A549 (cell line): ENCODE results near the gene HELZ2. TPM values are rescaled to one million over a fixed set of nuclear protein-coding genes. Genes with fewer than 3 reads are reported as not detected.

ENCODE experiments used
- ATAC-seq, 2 experiments: fragments of 200-7000 bp in 1 of 2; fragments of >200 bp in 1 of 2; cut with Nextera tagmentation in 1 of 2; cut with Tn5 transposase in 1 of 2; 3 replicates each; pipeline versions ENCODE4 v1.8.0 to v1.9.1; 2018 to 2020; ENCODE audit warnings: mild to moderate bottlenecking in 1 of 2, moderate library complexity in 1 of 2
- CTCF ChIA-PET: fragments of 300-600 bp; sonication (Branson Sonifier 250); formaldehyde crosslinking; extraction: SDS; loops from one replicate; lab custom pipeline; 2021; ENCODE audit warnings: antibody characterized with exemption, inconsistent platforms; lab: Yijun Ruan, JAX
- POLR2A ChIA-PET: fragments of 350-600 bp; formaldehyde crosslinking; extraction: SDS; loops from one replicate; lab custom pipeline; 2021; ENCODE audit warnings: antibody characterized with exemption, inconsistent platforms; lab: Yijun Ruan, JAX
- DNase-seq, 2 experiments: peaks; one replicate each; pipeline versions ENCODE4 v3.0.0 to v3.0.0-alpha.2; 2011 to 2016; ENCODE audit warnings: low read depth in 1 of 2, low spot score in 1 of 2
- FAIRE-seq: peaks from 2 replicates; lab custom pipeline; 2011; peaks lifted over from hg19 to GRCh38; lab: Jason Lieb, UNC
- H3K27ac ChIP-seq, 2 experiments: fragments of >200 bp; sonication (Bioruptor Twin); formaldehyde crosslinking; 3 replicates each; pipeline ENCODE4 v1.5.1; 2016 to 2017
- H3K4me1 ChIP-seq: fragments of >200 bp; sonication (Bioruptor Twin); formaldehyde crosslinking; 3 replicates; pipeline ENCODE4 v1.6.1; 2016
- H3K4me2 ChIP-seq: fragments of >200 bp; sonication (Bioruptor Twin); formaldehyde crosslinking; 3 replicates; pipeline ENCODE4 v1.6.1; 2016
- H3K4me3 ChIP-seq: fragments of >200 bp; sonication (Bioruptor Twin); formaldehyde crosslinking; 3 replicates; pipeline ENCODE4 v1.5.1; 2016
- H3K9me3 ChIP-seq: fragments of >200 bp; sonication (Bioruptor Twin); formaldehyde crosslinking; 3 replicates; pipeline ENCODE4 v1.6.1; 2016
- CBX2 ChIP-seq: fragments of 200-600 bp; sonication (generic); IDR thresholded peaks from 2 replicates; pipeline ENCODE4 v1.6.1; 2016; ENCODE audit warnings: low read depth, mild to moderate bottlenecking, borderline replicate concordance
- CHD2 ChIP-seq: fragments of 150-350 bp; IDR thresholded peaks from 2 replicates; pipeline ENCODE4 v1.6.1; 2014; ENCODE audit warnings: low read length; ENCODE audit not compliant: partially characterized antibody
- EHF ChIP-seq: fragments of 250-450 bp; sonication (Bioruptor Pico); IDR thresholded peaks from 2 replicates; pipeline ENCODE4 v1.5.0; 2020; ENCODE audit warnings: mild to moderate bottlenecking
- EHMT2 ChIP-seq: fragments of 200-600 bp; sonication (generic); IDR thresholded peaks from 2 replicates; pipeline ENCODE4 v1.6.1; 2016; ENCODE audit warnings: antibody characterized with exemption, low read depth, mild to moderate bottlenecking, moderate library complexity
- ESRRA ChIP-seq: fragments of 150-350 bp; IDR thresholded peaks from 2 replicates; pipeline ENCODE4 v1.6.1; 2014; ENCODE audit warnings: mild to moderate bottlenecking, low read length, borderline replicate concordance
- FOSL2 ChIP-seq, 2 experiments: fragments of 450-650 bp in 1 of 2; fragments of >200 bp in 1 of 2; sonication (Bioruptor Twin) in 1 of 2; formaldehyde crosslinking; IDR thresholded peaks; 2 replicates each; pipeline versions ENCODE4 v1.5.0 to v1.6.1; 2016 to 2020; ENCODE audit warnings: mild to moderate bottlenecking in 1 of 2, moderate library complexity in 1 of 2
- HDAC2 ChIP-seq: fragments of 200-600 bp; sonication (generic); IDR thresholded peaks from 2 replicates; pipeline ENCODE4 v1.6.1; 2016
- HOXA7 ChIP-seq: fragments of 250-450 bp; sonication (Bioruptor Pico); IDR thresholded peaks from 2 replicates; pipeline ENCODE4 v1.5.0; 2020; ENCODE audit warnings: mild to moderate bottlenecking, moderate library complexity
- JUNB ChIP-seq: fragments of >200 bp; sonication (Bioruptor Twin); formaldehyde crosslinking; IDR thresholded peaks from 2 replicates; pipeline ENCODE4 v1.6.1; 2016
- KDM1A ChIP-seq: fragments of 200-600 bp; sonication (generic); IDR thresholded peaks from 2 replicates; pipeline ENCODE4 v1.6.1; 2016; ENCODE audit warnings: low read depth, mild to moderate bottlenecking
- KDM5A ChIP-seq: fragments of 200-600 bp; sonication (generic); IDR thresholded peaks from 2 replicates; pipeline ENCODE4 v1.6.1; 2016; ENCODE audit warnings: antibody characterized with exemption, mild to moderate bottlenecking
- MAFK ChIP-seq: fragments of 450-650 bp; IDR thresholded peaks from 2 replicates; pipeline ENCODE4 v1.6.1; 2014; ENCODE audit not compliant: partially characterized antibody
- POLR2A ChIP-seq: IDR thresholded peaks from 2 replicates; pipeline ENCODE4 v1.6.1; 2012; ENCODE audit warnings: mild to moderate bottlenecking, low read length
- RARB ChIP-seq: fragments of 250-450 bp; sonication (Bioruptor Pico); IDR thresholded peaks from 2 replicates; pipeline ENCODE4 v1.8.0; 2021; ENCODE audit warnings: mild to moderate bottlenecking, moderate library complexity
- RCOR1 ChIP-seq: fragments of 150-350 bp; IDR thresholded peaks from 2 replicates; pipeline ENCODE4 v1.6.1; 2014; ENCODE audit warnings: antibody characterized with exemption, low read length, low read depth
- SMC3 ChIP-seq: fragments of >200 bp; sonication (Bioruptor Twin); formaldehyde crosslinking; IDR thresholded peaks from 3 replicates; pipeline ENCODE4 v1.6.1; 2018; ENCODE audit warnings: inconsistent platforms
- SREBF2 ChIP-seq: fragments of 450-650 bp; IDR thresholded peaks from 2 replicates; pipeline ENCODE4 v1.6.1; 2014; ENCODE audit warnings: mild to moderate bottlenecking, moderate library complexity
- TP53 ChIP-seq: fragments of 250-450 bp; sonication (Bioruptor Pico); IDR thresholded peaks from 2 replicates; pipeline ENCODE4 v1.5.0; 2021; ENCODE audit warnings: mild to moderate bottlenecking, moderate library complexity
- ZC3H11A ChIP-seq: fragments of 450-650 bp; IDR thresholded peaks from 2 replicates; pipeline ENCODE4 v1.6.1; 2014; ENCODE audit warnings: antibody characterized with exemption, mild to moderate bottlenecking
- ZSCAN20 ChIP-seq: fragments of 250-450 bp; sonication (Bioruptor Pico); IDR thresholded peaks from 2 replicates; pipeline ENCODE4 v1.8.0; 2022; ENCODE audit warnings: mild to moderate bottlenecking, moderate library complexity
- WGBS: methylation state at CpG from one replicate; pipeline ENCODE4 v1.1.6; 2017; ENCODE audit errors: missing lambda C conversion rate; 5-methylcytosine and 5-hydroxymethylcytosine counted together
- polyA plus RNA-seq, 4 experiments: library from polyadenylated mRNA; depleted of rRNA in 3 of 4; stranded (reverse); fragments of >200 nt; fragmentation: RNase III in 1 of 4; extraction: RNeasy Plus Mini Kit Qiagen cat#74134 plus additional on column Dnase treatment in 1 of 4; gene quantifications; 2 replicates in 3 of 4; 3 replicates in 1 of 4; pipeline ENCODE4 v1.2.3, GENCODE V29; 2011 to 2017
- TF ChIP-seq, protein P1 (sequence below): fragments of >200 bp; sonication (Bioruptor Twin); formaldehyde crosslinking; IDR thresholded peaks from 3 replicates; pipeline ENCODE4 v1.5.1; 2016
- TF ChIP-seq, protein P2 (sequence below): fragments of >200 bp; sonication (Bioruptor Twin); formaldehyde crosslinking; IDR thresholded peaks from 3 replicates; pipeline ENCODE4 v1.6.1; 2016
- TF ChIP-seq, protein P3 (sequence below): IDR thresholded peaks from 2 replicates; pipeline ENCODE4 v1.6.1; 2012; ENCODE audit warnings: low read depth, borderline replicate concordance

The HELZ2 gene
- polyA plus RNA-seq, 2 of the 4 experiments (the other 2 are of a cell fraction): 3.2 to 4.5 TPM

DNA sequence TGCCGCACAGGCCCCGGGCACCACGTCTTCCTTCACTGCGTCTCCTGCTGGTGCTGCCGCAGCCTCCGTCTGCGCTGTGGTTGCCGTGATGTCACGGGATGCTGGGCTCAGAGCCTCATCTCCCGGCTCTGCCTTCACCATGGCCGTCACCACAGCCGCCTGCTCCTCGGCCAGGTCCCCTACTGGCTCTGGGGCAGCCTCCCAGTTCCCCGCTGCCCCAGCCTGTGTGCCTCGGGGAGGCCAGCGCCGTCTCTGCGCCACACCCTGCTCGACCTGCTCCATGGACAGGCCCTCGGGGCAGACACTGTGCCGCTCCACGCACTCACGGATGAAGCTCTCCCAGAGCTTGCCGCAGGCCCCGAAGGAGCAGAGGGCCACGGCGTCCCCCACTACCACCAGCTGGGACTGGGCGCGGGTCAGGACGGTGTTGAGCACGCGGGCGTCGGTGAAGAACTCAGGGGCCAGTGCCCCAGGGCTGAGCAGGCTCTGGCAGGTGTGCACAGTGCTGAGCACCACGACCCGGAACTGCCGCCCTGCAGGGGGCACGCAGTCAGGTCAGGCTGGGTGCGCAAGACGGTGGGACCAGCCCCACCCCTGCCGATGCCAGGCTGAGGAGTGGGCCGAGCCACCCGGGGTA, 8.2 kb downstream of the HELZ2 start:
- no peak for ATAC-seq
- Histone ChIP-seq H3K4me2 (no peak overlapping the region), H3K4me1 (no peaks in the 10 kb centered on the region), H3K9me3 (no peaks in the 10 kb centered on the region)
- FAIRE-seq: no peak
- TF ChIP-seq HDAC2: no peak
- TF ChIP-seq EHMT2: no peak
- no peak for TF ChIP-seq ESRRA
- TF ChIP-seq ZC3H11A: no peak
- TF ChIP-seq, all 56 proteins: peak for 0
- DNase-seq: no peak
- Histone ChIP-seq H3K4me3 (no peak overlapping the region), H3K27ac (no peak overlapping the region)
- ChIA-PET POLR2A (no interaction called here), CTCF (interaction anchor here (0.9 to 7.6 kb wide), 4 partner anchors 15 to 408 kb away, joined by 3 to 49 read pairs (median 4); partner anchors contain the start of genes PTK6 and SRMS)
- WGBS: 94% methylated on average over 36 of the region's 43 CpGs

DNA sequence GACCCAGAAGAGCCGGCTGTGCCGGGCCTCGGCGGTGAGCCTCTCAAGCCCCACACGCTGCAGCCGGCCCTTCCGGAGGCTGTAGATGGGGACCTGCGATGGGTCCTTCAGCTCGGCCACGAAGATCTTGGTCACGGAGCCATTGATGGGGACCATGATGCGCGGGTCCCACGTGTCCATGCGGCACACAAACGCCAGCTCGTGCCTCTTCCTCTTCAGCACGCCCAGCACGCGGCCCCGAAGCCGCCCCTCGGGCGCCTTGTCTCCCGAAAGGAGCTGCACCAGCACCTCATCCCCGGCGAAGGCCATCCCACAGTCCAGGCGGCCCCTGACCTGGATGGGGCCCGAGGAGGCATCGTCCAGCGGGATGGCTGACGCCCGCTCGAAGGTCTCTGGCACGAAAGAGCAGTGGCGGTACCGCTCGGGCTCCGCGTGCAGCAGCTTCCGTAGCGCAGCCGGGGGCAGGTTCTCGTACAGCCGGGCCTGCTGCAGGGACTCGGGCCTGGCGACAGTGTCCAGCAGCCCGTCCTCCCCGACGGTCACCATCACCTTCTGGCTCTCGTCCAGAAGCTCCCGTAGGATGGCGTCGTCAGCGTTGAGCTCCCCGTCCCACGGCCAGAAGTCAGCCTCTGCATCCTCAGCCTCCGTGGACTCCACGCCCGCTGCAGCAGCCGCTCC, 8.9 kb downstream of the HELZ2 start:
- H3K4me3 ChIP-seq: no peak overlapping the region
- CTCF ChIA-PET: interaction anchor here (0.9 to 7.6 kb wide), 4 partner anchors 18 to 409 kb away, joined by 3 to 49 read pairs (median 3); partner anchors contain the start of genes PTK6 and SRMS
- no peak for TF ChIP-seq RARB (CRISPR knock-in tag)
- no peak for TF ChIP-seq ZC3H11A
- no peak for TF ChIP-seq POLR2A
- no peak for TF ChIP-seq EHF
- TF ChIP-seq ZSCAN20: no peak
- no peak for TF ChIP-seq CBX2
- TF ChIP-seq HOXA7: no peak
- no peak for TF ChIP-seq KDM1A
- no peak for TF ChIP-seq TP53 (CRISPR knock-in tag)
- TF ChIP-seq FOSL2 (IDR thresholded peaks at IDR 0.05): no peak
- TF ChIP-seq FOSL2 (CRISPR knock-in tag; IDR thresholded peaks at IDR 0.05): no peak
- no peak for TF ChIP-seq SREBF2
- TF ChIP-seq, protein P1, sequence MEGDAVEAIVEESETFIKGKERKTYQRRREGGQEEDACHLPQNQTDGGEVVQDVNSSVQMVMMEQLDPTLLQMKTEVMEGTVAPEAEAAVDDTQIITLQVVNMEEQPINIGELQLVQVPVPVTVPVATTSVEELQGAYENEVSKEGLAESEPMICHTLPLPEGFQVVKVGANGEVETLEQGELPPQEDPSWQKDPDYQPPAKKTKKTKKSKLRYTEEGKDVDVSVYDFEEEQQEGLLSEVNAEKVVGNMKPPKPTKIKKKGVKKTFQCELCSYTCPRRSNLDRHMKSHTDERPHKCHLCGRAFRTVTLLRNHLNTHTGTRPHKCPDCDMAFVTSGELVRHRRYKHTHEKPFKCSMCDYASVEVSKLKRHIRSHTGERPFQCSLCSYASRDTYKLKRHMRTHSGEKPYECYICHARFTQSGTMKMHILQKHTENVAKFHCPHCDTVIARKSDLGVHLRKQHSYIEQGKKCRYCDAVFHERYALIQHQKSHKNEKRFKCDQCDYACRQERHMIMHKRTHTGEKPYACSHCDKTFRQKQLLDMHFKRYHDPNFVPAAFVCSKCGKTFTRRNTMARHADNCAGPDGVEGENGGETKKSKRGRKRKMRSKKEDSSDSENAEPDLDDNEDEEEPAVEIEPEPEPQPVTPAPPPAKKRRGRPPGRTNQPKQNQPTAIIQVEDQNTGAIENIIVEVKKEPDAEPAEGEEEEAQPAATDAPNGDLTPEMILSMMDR: no peak
- no peak for TF ChIP-seq KDM5A
- no peak for TF ChIP-seq RCOR1
- TF ChIP-seq JUNB: no peak
- no peak for TF ChIP-seq SMC3
- no peak overlapping the region for H3K27ac ChIP-seq
- no peaks in the 10 kb centered on the region for H3K4me1 ChIP-seq
- 94% methylated on average over 51 of the region's 61 CpGs for WGBS
- POLR2A ChIA-PET: no interaction called here
- H3K9me3 ChIP-seq: no peaks in the 10 kb centered on the region
- ATAC-seq (no peak), DNase-seq (no peak), FAIRE-seq (no peak)
- H3K4me2 ChIP-seq: no peak overlapping the region

DNA sequence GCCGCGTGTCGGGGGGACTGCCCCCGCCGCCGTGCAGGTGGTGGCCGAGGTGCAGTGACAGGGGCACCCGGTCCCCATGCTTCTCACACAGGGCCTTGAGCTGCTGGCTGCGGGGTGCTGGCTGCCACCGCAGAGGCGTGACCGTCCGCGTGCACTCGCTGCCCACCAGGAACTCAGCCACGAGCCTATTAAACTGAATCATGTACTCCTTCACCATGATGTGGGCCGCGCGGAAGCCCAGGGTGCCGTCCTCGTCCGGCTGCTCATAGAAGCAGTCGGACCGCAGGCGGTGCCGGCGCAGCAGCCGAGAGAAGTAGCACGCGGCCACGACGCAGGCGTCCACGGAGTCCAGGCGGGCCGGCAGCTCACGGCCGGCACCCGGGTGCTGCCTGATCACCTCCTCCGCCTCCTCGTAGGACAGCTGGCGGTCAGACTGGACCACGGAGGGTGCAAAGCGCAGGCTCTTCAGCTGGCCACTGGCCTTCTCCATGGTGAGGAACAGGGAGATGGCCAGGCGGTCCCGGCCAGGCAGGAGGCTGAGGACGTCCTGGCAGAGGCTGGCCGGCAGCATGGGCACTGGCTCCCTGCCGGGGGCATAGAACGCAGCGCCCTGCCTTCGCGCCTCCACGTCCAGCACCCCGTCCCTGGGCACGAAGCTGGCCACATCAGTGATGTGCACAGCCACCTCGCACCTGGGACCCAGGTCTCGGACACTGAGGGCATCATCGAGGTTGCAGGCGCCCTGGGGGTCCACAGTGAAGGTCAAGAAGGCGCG, 9.8 kb downstream of the HELZ2 start:
- Histone ChIP-seq H3K4me2 (no peak overlapping the region), H3K4me3 (no peak overlapping the region), H3K27ac (no peak overlapping the region), H3K9me3 (no peaks in the 10 kb centered on the region), H3K4me1 (no peaks in the 10 kb centered on the region)
- CTCF ChIA-PET: interaction anchor here (0.9 to 7.6 kb wide), 5 partner anchors 9 to 410 kb away, joined by 3 to 49 read pairs (median 3); partner anchors contain the start of gene PTK6
- FAIRE-seq (no peak), DNase-seq (no peak), ATAC-seq (no peak)
- POLR2A ChIA-PET: no interaction called here
- WGBS: 92% methylated on average over 42 of the region's 62 CpGs
- no peak for TF ChIP-seq CHD2
- TF ChIP-seq, protein P2, sequence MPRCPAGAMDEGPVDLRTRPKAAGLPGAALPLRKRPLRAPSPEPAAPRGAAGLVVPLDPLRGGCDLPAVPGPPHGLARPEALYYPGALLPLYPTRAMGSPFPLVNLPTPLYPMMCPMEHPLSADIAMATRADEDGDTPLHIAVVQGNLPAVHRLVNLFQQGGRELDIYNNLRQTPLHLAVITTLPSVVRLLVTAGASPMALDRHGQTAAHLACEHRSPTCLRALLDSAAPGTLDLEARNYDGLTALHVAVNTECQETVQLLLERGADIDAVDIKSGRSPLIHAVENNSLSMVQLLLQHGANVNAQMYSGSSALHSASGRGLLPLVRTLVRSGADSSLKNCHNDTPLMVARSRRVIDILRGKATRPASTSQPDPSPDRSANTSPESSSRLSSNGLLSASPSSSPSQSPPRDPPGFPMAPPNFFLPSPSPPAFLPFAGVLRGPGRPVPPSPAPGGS: no peak
- no peak for TF ChIP-seq ZSCAN20
- no peak for TF ChIP-seq SREBF2
- TF ChIP-seq MAFK: no peak
- TF ChIP-seq, protein P3, sequence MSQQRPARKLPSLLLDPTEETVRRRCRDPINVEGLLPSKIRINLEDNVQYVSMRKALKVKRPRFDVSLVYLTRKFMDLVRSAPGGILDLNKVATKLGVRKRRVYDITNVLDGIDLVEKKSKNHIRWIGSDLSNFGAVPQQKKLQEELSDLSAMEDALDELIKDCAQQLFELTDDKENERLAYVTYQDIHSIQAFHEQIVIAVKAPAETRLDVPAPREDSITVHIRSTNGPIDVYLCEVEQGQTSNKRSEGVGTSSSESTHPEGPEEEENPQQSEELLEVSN: no peak
